A673 (cell line): ENCODE data around the gene HERPUD2.

Experiments used
- CTCF ChIP-seq: fragments of 300-800, 200-600 bp; sonication (generic); conservative IDR thresholded peaks from 2 replicates; pipeline ENCODE4 v1.5.1; 2017; ENCODE audit warnings: low read depth, mild to moderate bottlenecking, antibody characterized with exemption, low read length, moderate library complexity, mixed read lengths
- EZH2 ChIP-seq: fragments of 200-600 bp; sonication (generic); IDR thresholded peaks from 2 replicates; pipeline ENCODE4 v1.6.1; 2017; ENCODE audit warnings: borderline replicate concordance, low read depth, mild to moderate bottlenecking, mixed read lengths, antibody characterized with exemption, low read length; ENCODE audit not compliant: poor library complexity, severe bottlenecking

DNA sequence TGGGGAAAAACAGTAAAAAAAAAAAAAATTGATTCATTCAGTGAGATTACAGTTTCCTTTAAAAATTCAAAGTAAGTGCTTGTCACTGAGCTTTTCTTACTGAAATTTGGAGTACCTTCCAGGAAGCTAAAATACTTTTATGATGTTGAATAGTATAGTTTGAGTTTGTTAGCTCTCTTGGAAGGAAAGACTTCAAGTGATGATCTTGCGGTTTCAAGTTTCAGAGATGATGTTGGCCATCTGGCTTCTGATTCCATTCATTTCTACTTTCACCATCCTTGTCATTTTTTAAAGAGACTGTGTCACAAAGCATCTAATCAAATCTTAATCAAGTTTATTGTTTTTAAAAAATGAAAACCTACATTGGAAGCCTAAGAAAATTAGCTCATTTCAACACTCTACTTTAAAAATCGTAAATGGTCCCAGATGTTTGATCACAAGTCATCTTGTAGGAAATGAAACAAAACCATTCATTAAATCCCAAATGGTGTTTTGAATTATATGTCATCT lies 4.9 kb upstream of the HERPUD2 start:
- no peak for TF ChIP-seq CTCF
- no peak for TF ChIP-seq EZH2
